Peyer's patch (tissue), 4 donors: ENCODE measurements around the gene CAPN10. TPM values are rescaled to one million over a fixed set of nuclear protein-coding genes. Genes with fewer than 3 reads are reported as not detected.
A peak's percentile ranks its signal among the peaks of the same experiment; 100 is the strongest.
"Not testable (repeated sequence)": the region's sequence is repeated elsewhere in the genome, so short reads cannot be mapped to it uniquely, and the experiment has no call there.

ENCODE experiments used
- DNase-seq, 3 donors: peaks; one replicate each; pipeline ENCODE4 v3.0.0-alpha.2; 2017 to 2019
- H3K27ac ChIP-seq, 4 donors: fragments of 200-600 bp; sonication (generic); one replicate each; pipeline ENCODE4 v1.5.1; 2016 to 2019
- H3K27me3 ChIP-seq, 2 donors: fragments of 200-600 bp; sonication (generic); one replicate each; pipeline ENCODE4 v1.5.1; 2019
- H3K36me3 ChIP-seq, 3 donors: fragments of 200-600 bp; sonication (generic); one replicate each; pipeline ENCODE4 v1.5.1; 2016 to 2019
- H3K4me1 ChIP-seq, 4 donors: fragments of 200-600 bp; sonication (generic); one replicate each; pipeline ENCODE4 v1.5.1; 2016 to 2019
- H3K4me3 ChIP-seq, 4 donors: fragments of 200-600 bp; sonication (generic); 1 replicate in 3 of 4; 2 replicates in 1 of 4; pipeline ENCODE4 v1.5.1; 2016 to 2019; ENCODE audit warnings: mild to moderate bottlenecking in 1 of 4
- H3K9me3 ChIP-seq, 4 donors: fragments of 200-600 bp; sonication (generic); one replicate each; pipeline ENCODE4 v1.5.1; 2016 to 2019; ENCODE audit warnings: mild to moderate bottlenecking in 1 of 4
- POLR2A ChIP-seq, 2 donors: fragments of 450-650 bp; IDR thresholded peaks; one replicate each; pipeline ENCODE4 v1.5.1; 2017; ENCODE audit warnings: antibody characterized with exemption in 2 of 2, mild to moderate bottlenecking in 2 of 2, moderate library complexity in 2 of 2
- total RNA-seq, 4 donors: library from RNA; depleted of rRNA; stranded (reverse); fragments of >200 nt; gene quantifications; one replicate each; pipeline ENCODE4 v1.1.0, GENCODE V29; 2016
- TF ChIP-seq, protein P1 (sequence below), 6 experiments: fragments of 450-650 bp in 4 of 6; fragments of 200-600 bp in 2 of 6; sonication (generic) in 1 of 6; IDR thresholded peaks; one replicate each; pipeline ENCODE4 v1.5.1; 2017 to 2019; ENCODE audit warnings: antibody characterized with exemption in 6 of 6, mild to moderate bottlenecking in 3 of 6, moderate library complexity in 1 of 6

CAPN10 gene
- total RNA-seq, 4 donors from 2014 or later, result 48.3 to 96.4 (median 78.9) TPM

DNA sequence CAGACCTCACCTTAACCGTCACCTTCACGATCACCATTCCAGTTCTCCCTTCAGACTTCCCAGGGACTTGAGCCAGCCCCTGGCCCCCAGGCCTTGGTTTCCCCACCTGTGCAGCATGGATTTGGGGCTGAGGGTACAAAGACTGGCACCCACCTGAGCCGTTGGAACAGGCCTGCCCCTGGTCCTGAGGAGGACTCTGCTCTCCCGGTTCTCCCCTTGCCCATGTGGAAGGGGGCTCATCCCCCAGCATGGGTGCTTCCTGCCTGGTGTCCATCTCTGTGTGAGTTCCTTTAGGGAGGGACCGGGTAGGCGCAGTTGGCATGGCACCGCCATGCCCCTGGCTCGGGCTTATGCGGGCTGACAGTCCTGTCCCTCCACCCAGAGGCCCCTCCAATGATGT, 27.9 kb downstream of the CAPN10 start:
- DNase-seq, result peak in 2 of 3 donors; percentile 18 to 22
- H3K4me1 ChIP-seq, result peaks cover 0 to 8% (median 0%) of the 10 kb centered on the region in 4 donors
- H3K27me3 ChIP-seq, result no peaks in the 10 kb centered on the region
- H3K4me3 ChIP-seq, result no peak overlapping the region
- TF ChIP-seq, protein P1, sequence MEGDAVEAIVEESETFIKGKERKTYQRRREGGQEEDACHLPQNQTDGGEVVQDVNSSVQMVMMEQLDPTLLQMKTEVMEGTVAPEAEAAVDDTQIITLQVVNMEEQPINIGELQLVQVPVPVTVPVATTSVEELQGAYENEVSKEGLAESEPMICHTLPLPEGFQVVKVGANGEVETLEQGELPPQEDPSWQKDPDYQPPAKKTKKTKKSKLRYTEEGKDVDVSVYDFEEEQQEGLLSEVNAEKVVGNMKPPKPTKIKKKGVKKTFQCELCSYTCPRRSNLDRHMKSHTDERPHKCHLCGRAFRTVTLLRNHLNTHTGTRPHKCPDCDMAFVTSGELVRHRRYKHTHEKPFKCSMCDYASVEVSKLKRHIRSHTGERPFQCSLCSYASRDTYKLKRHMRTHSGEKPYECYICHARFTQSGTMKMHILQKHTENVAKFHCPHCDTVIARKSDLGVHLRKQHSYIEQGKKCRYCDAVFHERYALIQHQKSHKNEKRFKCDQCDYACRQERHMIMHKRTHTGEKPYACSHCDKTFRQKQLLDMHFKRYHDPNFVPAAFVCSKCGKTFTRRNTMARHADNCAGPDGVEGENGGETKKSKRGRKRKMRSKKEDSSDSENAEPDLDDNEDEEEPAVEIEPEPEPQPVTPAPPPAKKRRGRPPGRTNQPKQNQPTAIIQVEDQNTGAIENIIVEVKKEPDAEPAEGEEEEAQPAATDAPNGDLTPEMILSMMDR (IDR thresholded peaks at IDR 0.05), result no peak
- no peak for TF ChIP-seq POLR2A (IDR thresholded peaks at IDR 0.05)
- peaks cover 0 to 43% (median 0%) of the 10 kb centered on the region in 3 donors for H3K36me3 ChIP-seq
- H3K9me3 ChIP-seq, result no peaks in the 10 kb centered on the region
- no peak overlapping the region for H3K27ac ChIP-seq

DNA sequence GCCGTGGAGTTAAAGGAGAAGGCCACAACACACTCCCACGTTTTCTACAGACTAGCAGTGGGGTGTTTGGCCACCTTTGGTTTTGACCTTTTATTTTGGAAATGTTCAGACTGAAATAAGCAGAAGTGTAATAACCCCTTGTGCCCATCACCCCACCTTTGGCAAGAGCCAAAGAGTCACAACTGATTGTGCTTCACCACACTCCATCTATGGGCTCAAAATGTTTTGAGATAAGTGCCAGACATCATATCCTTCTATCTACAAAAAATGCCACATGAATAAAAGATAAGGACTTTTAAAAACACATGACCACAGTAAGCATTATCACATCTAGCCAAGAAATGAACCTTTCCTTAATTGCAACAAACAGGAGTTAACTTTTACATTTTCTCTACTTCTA, 28.9 kb downstream of the CAPN10 start:
- DNase-seq, result no peak
- H3K27me3 ChIP-seq, result no peaks in the 10 kb centered on the region
- H3K4me1 ChIP-seq, result peaks cover 0 to 13% (median 0%) of the 10 kb centered on the region in 4 donors
- TF ChIP-seq, protein P1 (IDR thresholded peaks at IDR 0.05), result no peak
- TF ChIP-seq POLR2A (IDR thresholded peaks at IDR 0.05), result no peak
- no peaks in the 10 kb centered on the region for H3K9me3 ChIP-seq
- no peak overlapping the region for H3K27ac ChIP-seq
- peaks cover 0 to 54% (median 0%) of the 10 kb centered on the region in 3 donors for H3K36me3 ChIP-seq
- no peak overlapping the region for H3K4me3 ChIP-seq

DNA sequence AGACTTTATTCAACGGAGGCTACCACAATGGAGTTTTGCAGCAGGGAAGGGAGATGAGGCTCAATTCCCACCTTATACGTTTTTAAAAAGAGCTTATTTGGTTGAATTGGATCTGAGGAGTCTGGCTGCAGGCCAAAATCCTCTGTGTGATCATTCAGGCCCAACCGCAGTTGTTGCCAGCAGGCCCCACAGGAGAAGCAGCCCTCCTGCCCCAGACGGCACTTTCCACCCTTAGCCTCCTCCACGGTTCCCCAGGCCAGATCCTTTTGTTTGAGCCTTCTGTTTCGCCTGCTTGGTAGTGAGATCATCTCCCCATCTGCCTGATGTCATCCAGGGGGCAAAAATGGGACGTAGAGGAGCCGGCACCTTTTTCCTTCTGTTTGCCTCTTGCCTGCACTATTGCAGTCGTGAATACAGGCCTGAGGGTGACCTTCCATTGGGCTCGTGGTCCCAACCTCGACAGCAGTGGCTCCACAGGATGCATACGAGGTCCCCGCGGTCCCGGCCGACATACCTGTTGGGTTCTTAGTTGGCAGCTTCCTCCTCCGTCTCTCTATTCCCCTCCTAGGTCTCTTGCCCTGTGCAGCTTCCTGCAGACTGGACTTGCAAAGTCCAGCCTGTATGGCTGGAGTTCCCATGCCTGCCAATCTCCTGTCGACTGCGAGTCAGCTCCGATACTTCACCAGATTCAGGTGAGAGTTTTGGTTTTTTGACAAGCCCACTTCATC, 29.4 kb downstream of the CAPN10 start:
- peaks cover 0 to 58% (median 0%) of the 10 kb centered on the region in 3 donors for H3K36me3 ChIP-seq
- H3K9me3 ChIP-seq, result no peaks in the 10 kb centered on the region
- no peak for TF ChIP-seq POLR2A (IDR thresholded peaks at IDR 0.05)
- TF ChIP-seq, protein P1 (IDR thresholded peaks at IDR 0.05), result no peak
- no peaks in the 10 kb centered on the region for H3K27me3 ChIP-seq
- H3K27ac ChIP-seq, result no peak overlapping the region
- peak in 2 of 3 donors; percentile 24 to 45 for DNase-seq
- H3K4me1 ChIP-seq, result peaks cover 0 to 16% (median 3%) of the 10 kb centered on the region in 4 donors
- no peak overlapping the region for H3K4me3 ChIP-seq

DNA sequence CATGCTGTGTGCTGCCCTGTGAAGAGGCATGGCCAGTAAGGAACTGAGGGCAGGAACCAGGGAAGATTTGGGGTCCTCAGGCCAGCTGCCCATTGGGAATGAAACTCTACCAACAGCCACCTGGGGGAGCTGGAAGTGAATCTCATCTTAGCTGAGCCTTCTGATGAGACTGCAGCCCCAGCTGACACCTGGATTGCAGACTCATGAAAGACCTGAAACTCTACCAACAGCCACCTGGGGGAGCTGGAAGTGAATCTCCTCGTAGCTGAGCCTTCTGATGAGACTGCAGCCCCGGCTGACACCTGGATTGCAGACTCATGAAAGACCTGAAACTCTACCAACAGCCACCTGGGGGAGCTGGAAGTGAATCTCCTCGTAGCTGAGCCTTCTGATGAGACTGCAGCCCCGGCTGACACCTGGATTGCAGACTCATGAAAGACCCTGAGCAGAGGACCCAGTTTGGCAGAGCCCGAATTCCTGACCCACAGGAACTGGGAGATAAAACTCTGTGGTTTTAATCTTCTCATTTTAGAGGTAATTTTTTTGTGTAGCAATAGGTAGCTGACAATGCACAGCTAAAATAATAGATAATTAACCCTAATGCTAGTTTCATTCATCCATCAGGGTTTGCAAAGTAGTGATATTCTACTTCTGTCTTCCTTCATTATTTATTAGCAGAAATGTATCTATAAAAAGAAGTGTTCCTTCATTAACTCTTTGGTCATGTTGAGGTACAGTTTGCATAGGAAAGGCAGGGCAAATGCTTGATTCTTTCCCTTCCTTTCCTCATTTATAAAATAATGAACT, 30.5 kb downstream of the CAPN10 start:
- H3K9me3 ChIP-seq, H3K27ac ChIP-seq, H3K27me3 ChIP-seq, H3K4me3 ChIP-seq: not testable (repeated sequence)
- peak in 2 of 3 donors; percentile 37 to 47 for DNase-seq
- H3K36me3 ChIP-seq, result peaks cover 0 to 66% (median 0%) of the 10 kb centered on the region in 3 donors
- TF ChIP-seq, protein P1 (IDR thresholded peaks at IDR 0.05), result peak in 2 of 6 experiments; percentile 12 to 21
- H3K4me1 ChIP-seq, result peaks cover 0 to 16% (median 5%) of the 10 kb centered on the region in 4 donors

DNA sequence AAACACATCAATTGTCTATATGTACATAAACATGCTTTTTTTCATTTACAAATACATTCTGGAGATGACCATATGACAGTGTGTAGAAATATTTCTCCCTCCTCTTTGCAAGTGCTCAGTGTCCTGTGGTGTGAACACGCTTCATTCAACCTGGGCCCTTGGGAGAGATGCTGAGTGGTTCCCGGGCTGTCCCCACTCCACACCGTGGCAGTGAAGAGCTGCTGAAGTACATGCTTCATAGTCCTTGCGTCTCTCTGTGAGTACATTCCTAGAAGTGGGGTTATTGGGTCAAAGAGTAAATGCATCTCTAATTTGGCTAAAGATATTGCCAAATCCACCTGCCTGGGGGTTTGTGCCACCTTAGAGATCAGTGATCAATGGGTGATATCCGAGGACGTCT, 32.2 kb downstream of the CAPN10 start:
- TF ChIP-seq, protein P1 (IDR thresholded peaks at IDR 0.05), result no peak
- TF ChIP-seq POLR2A (IDR thresholded peaks at IDR 0.05), result no peak
- no peaks in the 10 kb centered on the region for H3K27me3 ChIP-seq
- H3K9me3 ChIP-seq, result no peaks in the 10 kb centered on the region
- peaks cover 0 to 64% (median 0%) of the 10 kb centered on the region in 3 donors for H3K36me3 ChIP-seq
- H3K4me1 ChIP-seq, result peaks cover 0 to 14% (median 7%) of the 10 kb centered on the region in 4 donors
- DNase-seq, result no peak
- H3K27ac ChIP-seq, result no peak overlapping the region
- no peak overlapping the region for H3K4me3 ChIP-seq
